Erythroblast (primary cell): Measurements from ENCODE around the gene UBE2V1.
"Not testable (repeated sequence)": the region's sequence is repeated elsewhere in the genome, so short reads cannot be mapped to it uniquely, and the experiment has no call there.

Source experiments
- GATA1 ChIP-seq: IDR thresholded peaks from 2 replicates; pipeline ENCODE4 v1.6.1; 2011; ENCODE audit warnings: low read depth, mild to moderate bottlenecking, control low read depth, low read length, moderate library complexity
- POLR2A ChIP-seq: IDR thresholded peaks from 2 replicates; pipeline ENCODE4 v1.6.1; 2011; ENCODE audit warnings: mild to moderate bottlenecking, low read length

- not testable (repeated sequence) for TF ChIP-seq POLR2A, GATA1
These were observed 9.4 kb downstream of the UBE2V1 start for GRCh38 chr20:50103464-50104107.
